ENCODE data around the gene WWOX. TPM values are rescaled to one million over a fixed set of nuclear protein-coding genes. Genes with fewer than 3 reads are reported as not detected.

The WWOX gene
- total RNA-seq, 6 donors from 2014 or later = 18.7 to 167 (median 31.0) TPM

- Histone ChIP-seq H3K27ac (no peak overlapping the region), H3K4me3 (no peak overlapping the region), H3K36me3 (no peaks in the 10 kb centered on the region), H3K27me3 (no peaks in the 10 kb centered on the region), H3K4me1 (peaks cover 0 to 15% (median 0%) of the 10 kb centered on the region in 4 donors), H3K9me3 (no peaks in the 10 kb centered on the region)
- ATAC-seq (ENCODE audit: low FRiP score in 2 of 2) = peak in 1 of 2 donors; percentile 77
- whole genome bisulfite sequencing, 2 donors = 56 to 65% methylated on average over 7 of the region's 7 CpGs
- TF ChIP-seq EP300 (IDR thresholded peaks at IDR 0.05) (peak in 1 of 4 donors; percentile 16), POLR2A (IDR thresholded peaks at IDR 0.05) (no peak), POLR2AphosphoS5 (IDR thresholded peaks at IDR 0.05) (no peak), CTCF (IDR thresholded peaks at IDR 0.05) (no peak)
- DNase-seq = peak in 1 of 2 donors; percentile 26
These were observed 35.6 kb downstream of the WWOX start for GRCh38 chr16:78134944-78135619.

- H3K36me3 ChIP-seq = no peaks in the 10 kb centered on the region
- no peak overlapping the region for H3K4me3 ChIP-seq
- WGBS, 2 donors = 96 to 97% methylated on average over 11 of the region's 11 CpGs
- DNase-seq = no peak
- no peak for ATAC-seq (ENCODE audit: low FRiP score in 2 of 2)
- TF ChIP-seq POLR2A (IDR thresholded peaks at IDR 0.05) = no peak
- TF ChIP-seq EP300 (IDR thresholded peaks at IDR 0.05) = no peak
- TF ChIP-seq POLR2AphosphoS5 (IDR thresholded peaks at IDR 0.05) = no peak
- no peak for TF ChIP-seq CTCF (IDR thresholded peaks at IDR 0.05)
- peaks cover 0 to 15% (median 0%) of the 10 kb centered on the region in 4 donors for H3K4me1 ChIP-seq
- no peaks in the 10 kb centered on the region for H3K9me3 ChIP-seq
- H3K27me3 ChIP-seq = no peaks in the 10 kb centered on the region
- no peak overlapping the region for H3K27ac ChIP-seq
These were observed 37.7 kb downstream of the WWOX start for GRCh38 chr16:78137179-78137578.

- TF ChIP-seq EP300 (IDR thresholded peaks at IDR 0.05) = no peak
- no peak for TF ChIP-seq POLR2A (IDR thresholded peaks at IDR 0.05)
- no peak for TF ChIP-seq CTCF (IDR thresholded peaks at IDR 0.05)
- TF ChIP-seq POLR2AphosphoS5 (IDR thresholded peaks at IDR 0.05) = no peak
- WGBS, 2 donors = 84 to 88% methylated on average over 8 of the region's 8 CpGs
- Histone ChIP-seq H3K4me1 (peaks cover 0 to 15% (median 0%) of the 10 kb centered on the region in 4 donors), H3K9me3 (no peaks in the 10 kb centered on the region), H3K36me3 (no peaks in the 10 kb centered on the region), H3K4me3 (no peak overlapping the region), H3K27me3 (no peaks in the 10 kb centered on the region), H3K27ac (no peak overlapping the region)
- DNase-seq = no peak
- no peak for ATAC-seq (ENCODE audit: low FRiP score in 2 of 2)
These were observed 38.5 kb downstream of the WWOX start for GRCh38 chr16:78137782-78138616.

- H3K4me1 ChIP-seq = no peaks in the 10 kb centered on the region
- H3K27me3 ChIP-seq = no peaks in the 10 kb centered on the region
- WGBS, 2 donors = 94 to 95% methylated on average over 6 of the region's 6 CpGs
- TF ChIP-seq CTCF (IDR thresholded peaks at IDR 0.05) (no peak), POLR2AphosphoS5 (IDR thresholded peaks at IDR 0.05) (no peak), POLR2A (IDR thresholded peaks at IDR 0.05) (no peak), EP300 (IDR thresholded peaks at IDR 0.05) (no peak)
- no peaks in the 10 kb centered on the region for H3K36me3 ChIP-seq
- no peak overlapping the region for H3K4me3 ChIP-seq
- DNase-seq = no peak
- no peaks in the 10 kb centered on the region for H3K9me3 ChIP-seq
- H3K27ac ChIP-seq = no peak overlapping the region
- ATAC-seq (ENCODE audit: low FRiP score in 2 of 2) = no peak
These were observed 41.5 kb downstream of the WWOX start for GRCh38 chr16:78140818-78141466.
